ENCODE results near the gene SLC25A22.

DNA sequence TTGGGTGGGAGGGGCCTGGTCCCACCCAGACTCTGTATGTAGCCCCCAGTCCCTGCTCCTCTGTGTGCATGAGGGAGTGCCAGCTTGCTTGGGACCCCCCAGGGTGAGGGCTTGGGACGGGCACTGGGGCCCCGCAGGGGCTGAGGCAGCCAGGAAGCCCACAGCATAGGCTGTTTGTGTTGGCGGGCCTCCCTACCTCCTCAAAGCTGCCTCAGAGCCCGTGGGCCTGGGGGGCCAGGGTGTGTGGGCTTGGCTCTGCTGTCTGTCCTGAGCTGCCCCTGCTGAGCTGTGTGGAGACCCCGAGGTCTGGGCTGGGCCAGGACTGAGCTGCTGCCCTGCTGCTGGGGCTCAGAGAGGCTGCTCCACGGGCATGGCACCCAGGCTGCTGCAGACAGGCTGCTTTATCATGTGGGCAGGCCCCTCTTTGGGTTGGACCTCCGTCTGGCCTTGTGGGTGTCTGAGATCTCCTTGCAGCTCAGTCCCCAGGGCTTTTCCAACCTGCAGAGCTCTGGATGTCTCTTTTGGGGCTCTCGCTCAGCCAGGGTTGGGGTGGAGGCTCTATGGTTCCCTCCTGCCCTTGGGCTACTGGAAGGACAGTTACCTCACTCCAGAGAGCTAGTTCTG, 47.9 kb upstream of the SLC25A22 start:
- TF ChIP-seq, protein P1, sequence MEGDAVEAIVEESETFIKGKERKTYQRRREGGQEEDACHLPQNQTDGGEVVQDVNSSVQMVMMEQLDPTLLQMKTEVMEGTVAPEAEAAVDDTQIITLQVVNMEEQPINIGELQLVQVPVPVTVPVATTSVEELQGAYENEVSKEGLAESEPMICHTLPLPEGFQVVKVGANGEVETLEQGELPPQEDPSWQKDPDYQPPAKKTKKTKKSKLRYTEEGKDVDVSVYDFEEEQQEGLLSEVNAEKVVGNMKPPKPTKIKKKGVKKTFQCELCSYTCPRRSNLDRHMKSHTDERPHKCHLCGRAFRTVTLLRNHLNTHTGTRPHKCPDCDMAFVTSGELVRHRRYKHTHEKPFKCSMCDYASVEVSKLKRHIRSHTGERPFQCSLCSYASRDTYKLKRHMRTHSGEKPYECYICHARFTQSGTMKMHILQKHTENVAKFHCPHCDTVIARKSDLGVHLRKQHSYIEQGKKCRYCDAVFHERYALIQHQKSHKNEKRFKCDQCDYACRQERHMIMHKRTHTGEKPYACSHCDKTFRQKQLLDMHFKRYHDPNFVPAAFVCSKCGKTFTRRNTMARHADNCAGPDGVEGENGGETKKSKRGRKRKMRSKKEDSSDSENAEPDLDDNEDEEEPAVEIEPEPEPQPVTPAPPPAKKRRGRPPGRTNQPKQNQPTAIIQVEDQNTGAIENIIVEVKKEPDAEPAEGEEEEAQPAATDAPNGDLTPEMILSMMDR (IDR thresholded peaks at IDR 0.05), result no peak
- TF ChIP-seq EZH2 (IDR thresholded peaks at IDR 0.05; ENCODE audit: borderline replicate concordance, insufficient read depth, low read depth, low read length, poor library complexity, severe bottlenecking), result no peak
